AG10803 (cell line): Measurements from ENCODE around the gene ANKRD1.

Experiments
- DNase-seq: peaks from one replicate; pipeline ENCODE4 v3.0.0; 2010; ENCODE audit warnings: low read depth
- H3K4me3 ChIP-seq: 2 replicates; pipeline ENCODE4 v1.5.1; 2011; ENCODE audit warnings: mild to moderate bottlenecking, low read length, control low read depth
- CTCF ChIP-seq: conservative IDR thresholded peaks from 2 replicates; pipeline ENCODE4 v1.5.1; 2011; ENCODE audit warnings: mild to moderate bottlenecking, low read length, control low read depth, inconsistent platforms

Gene ANKRD1

DNA sequence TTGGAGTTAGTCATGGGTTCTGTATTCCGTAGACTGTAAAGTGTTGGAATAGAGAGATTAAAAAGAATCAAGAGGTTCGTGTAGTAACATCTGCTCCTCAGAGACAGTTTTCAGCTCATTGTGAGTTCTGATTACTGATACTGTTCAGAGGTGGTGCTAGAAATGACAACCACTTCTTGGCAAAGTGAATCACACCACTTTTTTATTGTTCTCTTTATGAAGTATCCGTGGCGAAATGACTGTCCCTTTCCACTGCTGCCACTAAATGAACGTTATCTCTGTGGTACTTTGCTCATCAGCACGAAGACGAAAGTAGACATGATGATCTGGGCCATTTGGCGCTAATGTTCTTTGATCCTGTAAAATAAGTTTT, 48.3 kb downstream of the ANKRD1 start:
- no peak for DNase-seq
- peak overlapping the region; percentile 86 for H3K4me3 ChIP-seq

DNA sequence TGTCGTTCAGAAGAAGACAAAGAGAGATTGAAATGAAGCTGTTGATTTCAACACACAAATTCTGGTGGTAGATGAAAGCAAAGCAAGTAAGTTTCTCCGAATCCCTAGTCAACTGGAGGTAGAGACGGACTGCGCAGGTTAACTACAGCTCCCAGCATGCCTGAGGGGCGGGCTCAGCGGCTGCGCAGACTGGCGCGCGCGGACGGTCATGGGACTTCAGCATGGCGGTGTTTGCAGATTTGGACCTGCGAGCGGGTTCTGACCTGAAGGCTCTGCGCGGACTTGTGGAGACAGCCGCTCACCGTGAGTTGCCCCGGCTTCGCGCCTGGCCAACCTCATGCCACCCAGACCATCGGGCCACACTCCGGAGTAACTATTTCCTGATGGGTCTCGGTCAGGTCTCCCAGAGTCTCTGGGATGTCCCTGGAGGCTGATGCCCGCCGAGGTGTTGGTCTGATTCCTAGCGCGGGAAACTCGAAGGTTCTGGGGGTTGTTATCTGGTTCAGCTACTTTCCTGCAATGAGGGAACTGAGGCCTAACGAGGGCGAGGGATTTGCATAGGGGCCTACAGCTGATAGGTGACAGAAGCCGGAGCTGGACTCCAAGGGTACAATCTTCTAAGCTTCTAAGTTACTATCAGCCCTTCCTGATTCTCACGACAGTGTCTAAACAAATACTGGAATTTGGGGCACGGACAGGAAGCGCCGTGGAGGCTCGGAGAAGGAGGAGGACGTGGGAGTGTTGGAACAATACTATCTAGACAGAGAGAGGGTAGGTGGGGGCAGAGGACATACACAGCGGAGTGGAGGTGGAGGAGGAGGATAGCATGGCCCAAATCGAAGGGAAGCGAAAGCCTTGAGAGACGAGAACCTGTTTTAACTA, 48.9 kb downstream of the ANKRD1 start, which contains the start of gene RPP30:
Gene RPP30 (plus strand): TSS at position 209 of the 882 bp plus-strand sequence. CDS start 13 bp downstream, at position 222.
- H3K4me3 ChIP-seq = peak within 1 kb of the TSS; percentile 86
- DNase-seq = peak; percentile 74
- no peak for TF ChIP-seq CTCF

More for the DNA sequence above, 48.3 kb downstream of the ANKRD1 start:
- TF ChIP-seq CTCF = no peak

GRCh38 chr10:90871279-90871765, 49.6 kb downstream of the ANKRD1 start:
- peak; percentile 55 for DNase-seq
- TF ChIP-seq CTCF = peak; percentile 62
- H3K4me3 ChIP-seq = peak overlapping the region; percentile 86

GRCh38 chr10:90866050-90866598, 54.8 kb downstream of the ANKRD1 start:
- H3K4me3 ChIP-seq = no peak overlapping the region
- TF ChIP-seq CTCF = no peak
- no peak for DNase-seq

- TF ChIP-seq CTCF = peak; percentile 56
- peak; percentile 21 for DNase-seq
- H3K4me3 ChIP-seq = no peak overlapping the region
Observed at GRCh38 chr10:90865401-90865800, 55.5 kb downstream of the ANKRD1 start.

DNA sequence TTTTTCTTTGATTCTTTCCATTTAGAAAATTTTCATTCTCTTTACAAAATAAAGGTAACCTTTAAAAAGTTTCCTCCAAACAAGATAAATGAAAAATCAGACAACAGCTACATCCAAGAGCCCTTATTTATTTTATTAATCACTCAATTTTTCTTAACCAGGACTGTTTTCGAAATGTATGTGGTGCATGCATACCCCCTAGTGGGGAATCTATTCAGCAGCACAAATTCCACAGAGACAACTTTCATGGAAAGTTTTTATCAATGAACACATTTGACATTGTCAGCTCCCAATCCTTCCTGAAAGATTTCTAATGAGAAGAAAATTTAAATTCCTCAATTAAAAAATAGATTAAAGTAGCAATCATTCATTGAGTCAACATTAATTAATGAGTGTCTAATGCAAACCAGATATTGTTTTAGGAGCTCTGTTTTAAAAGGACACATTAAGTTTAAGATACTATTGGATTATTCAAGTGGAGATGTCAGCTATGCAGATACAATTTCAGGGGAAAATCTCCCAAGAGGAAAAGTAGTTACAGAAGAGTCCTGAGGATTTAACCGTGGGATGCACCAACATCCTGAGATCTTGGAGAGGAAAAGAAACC, 57.9 kb downstream of the ANKRD1 start:
- no peak overlapping the region for H3K4me3 ChIP-seq
- peak; percentile 80 for TF ChIP-seq CTCF
- DNase-seq = peak; percentile 37
